ENCODE data around the gene E2F6.

E2F6 gene

GRCh38 chr2:11492244-11492643 is 26.3 kb upstream of the E2F6 start:
- DNase-seq, result no peak

DNA sequence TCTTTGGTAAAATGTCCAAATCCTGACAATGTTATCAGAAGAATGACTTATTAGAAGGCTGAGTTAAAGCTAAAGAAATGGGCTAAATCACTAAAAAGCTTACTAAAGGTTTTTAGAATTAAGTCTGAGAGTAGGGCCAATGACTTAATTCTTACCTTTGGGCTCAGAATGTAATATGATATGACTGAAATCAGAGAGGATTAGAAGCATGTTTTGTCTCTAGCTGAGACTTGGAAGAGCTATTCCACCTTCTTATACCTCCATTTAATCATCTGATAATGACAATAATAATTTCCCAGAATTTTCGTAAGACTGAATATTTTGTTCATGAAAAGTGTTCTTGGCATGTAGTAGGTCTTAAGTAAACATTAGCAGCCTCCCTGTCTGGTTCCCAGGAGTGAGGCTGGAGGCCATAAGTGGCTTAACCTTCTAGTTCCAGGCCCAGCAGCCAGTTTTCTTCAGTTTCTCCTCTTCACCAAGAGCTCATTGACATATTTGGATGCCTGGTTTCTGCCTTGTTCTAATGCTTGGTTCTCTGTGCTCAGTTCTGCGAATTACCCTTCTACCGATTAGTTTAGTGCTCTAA is 25.5 kb upstream of the E2F6 start:
- DNase-seq, result no peak

- no peak for DNase-seq
These were observed 24.2 kb upstream of the E2F6 start for GRCh38 chr2:11490194-11490593.

GRCh38 chr2:11488809-11489208 is 22.8 kb upstream of the E2F6 start:
- DNase-seq, result no peak

DNA sequence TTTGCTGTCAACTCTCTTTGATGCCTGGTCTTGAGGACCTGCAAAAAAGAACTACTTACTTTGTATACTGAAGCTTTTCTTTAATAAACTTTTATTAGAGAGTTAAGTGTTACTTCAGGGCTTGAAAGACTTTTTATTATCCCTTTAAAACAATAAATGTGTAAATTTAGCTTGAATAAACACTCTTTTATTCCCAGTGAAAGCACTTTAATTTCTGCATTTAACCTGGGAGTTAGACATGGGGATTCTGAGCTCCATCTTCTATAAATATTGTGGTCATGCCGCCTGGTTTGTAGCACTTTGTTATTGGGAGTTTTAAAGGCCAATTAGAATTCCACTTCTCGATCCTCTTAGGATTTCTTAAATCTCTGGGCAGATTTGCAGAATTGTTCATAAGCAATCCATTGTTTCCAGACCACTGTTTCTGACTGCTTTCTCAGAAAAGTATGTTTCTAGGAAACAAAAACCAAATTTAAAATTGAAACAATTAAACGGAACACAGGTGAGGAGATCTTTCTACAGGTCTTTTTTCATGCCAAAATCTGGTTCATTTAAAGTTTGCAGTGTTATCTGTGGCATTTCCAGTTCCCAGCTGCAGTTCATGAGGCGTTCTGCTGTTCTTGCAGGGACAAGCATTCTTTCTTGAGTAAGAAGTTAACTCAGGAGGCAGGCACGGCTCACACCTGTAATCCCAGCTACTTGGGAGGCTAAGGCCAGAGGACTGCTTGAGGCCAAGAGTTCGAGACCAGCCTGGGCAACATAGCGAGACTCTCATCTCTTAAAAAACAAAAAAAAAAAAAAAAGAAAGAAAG is 18.1 kb upstream of the E2F6 start:
- DNase-seq, result no peak

DNA sequence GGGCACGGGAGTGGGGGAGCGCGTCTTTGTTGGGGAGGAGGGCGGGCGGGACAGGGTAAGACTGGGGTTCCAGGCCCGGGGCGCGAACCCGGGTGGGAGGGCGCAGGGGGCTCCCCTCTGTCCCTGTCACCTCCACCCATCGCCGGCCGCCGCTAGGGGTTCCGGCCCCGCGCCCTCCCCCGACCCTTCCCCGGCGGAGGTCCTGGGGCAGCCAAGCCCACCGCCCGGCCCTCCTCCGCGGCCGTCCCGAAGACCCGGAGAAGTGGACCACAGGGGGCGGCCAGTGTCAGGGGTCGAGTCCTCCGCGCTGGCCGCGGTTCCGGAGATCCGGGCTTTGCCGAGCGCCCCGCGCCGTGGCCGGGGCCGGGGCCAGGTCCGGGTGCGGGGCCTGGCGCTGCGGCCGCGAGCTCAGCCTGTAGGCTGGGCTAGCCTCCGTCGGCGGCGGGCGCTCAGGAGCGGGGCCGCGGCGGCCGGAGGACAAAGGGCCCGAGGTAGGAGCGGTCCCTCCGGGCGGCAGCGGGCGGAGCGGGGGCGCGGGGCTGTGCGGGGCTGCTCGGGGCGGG is 16.6 kb upstream of the E2F6 start:
- DNase-seq, result no peak

- no peak for DNase-seq
These were observed 16.0 kb upstream of the E2F6 start for GRCh38 chr2:11481789-11482472.

DNA sequence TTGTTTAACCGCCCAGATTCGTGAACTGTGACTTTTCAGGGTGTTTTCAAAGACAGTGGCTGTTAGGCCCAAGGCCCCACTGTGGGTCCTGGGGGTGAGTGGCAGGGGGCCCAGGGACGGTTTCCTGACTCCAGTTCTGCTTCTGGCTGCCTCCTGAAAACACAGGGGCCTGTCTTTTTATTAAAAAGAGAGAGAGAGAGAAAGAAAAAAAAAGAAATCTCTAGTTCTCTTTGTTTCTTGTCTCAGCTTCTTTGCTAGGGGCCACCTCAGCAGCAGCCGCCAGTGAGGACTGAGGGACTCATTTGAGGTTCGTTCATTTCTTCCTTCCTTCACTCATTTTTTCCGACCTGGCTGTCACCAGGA is 15.4 kb upstream of the E2F6 start:
- no peak for DNase-seq

DNA sequence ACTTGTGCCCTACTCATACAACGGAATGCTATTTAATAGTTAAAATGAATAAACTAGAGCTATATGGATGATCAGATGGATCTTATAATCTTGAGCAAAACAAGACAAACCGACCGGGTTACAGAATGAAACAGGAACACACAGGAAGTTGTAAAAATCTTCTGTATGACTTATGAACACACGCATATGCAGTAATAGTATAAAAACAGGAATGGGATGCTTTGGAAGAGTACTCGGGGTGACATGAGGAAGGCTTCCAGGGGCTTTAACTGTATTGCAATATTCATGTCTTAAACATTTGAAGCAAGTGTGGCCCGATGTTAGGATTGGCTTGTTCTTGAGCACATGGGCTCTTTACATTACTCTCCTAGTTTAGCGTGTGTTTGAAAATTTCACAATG is 14.9 kb upstream of the E2F6 start:
- no peak for DNase-seq

DNA sequence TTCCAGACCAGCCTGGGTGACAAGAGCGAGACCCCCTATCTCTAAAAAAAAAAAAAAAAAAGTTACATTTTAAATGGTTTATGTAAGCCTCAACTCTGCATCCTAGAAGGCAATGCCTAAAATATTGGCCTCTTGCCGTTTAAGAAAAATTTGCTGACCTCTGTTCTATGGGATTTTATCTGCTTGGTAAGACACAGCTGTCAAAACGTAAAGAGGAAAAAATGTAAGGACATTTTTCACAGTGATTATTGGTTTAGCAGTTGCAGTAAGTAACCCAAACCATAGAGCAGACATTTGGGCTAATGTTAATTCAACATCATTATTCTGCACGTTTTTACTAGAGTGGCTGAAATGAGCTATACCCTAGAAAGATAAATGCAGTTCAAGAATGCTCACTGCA is 14.4 kb upstream of the E2F6 start:
- no peak for DNase-seq

DNA sequence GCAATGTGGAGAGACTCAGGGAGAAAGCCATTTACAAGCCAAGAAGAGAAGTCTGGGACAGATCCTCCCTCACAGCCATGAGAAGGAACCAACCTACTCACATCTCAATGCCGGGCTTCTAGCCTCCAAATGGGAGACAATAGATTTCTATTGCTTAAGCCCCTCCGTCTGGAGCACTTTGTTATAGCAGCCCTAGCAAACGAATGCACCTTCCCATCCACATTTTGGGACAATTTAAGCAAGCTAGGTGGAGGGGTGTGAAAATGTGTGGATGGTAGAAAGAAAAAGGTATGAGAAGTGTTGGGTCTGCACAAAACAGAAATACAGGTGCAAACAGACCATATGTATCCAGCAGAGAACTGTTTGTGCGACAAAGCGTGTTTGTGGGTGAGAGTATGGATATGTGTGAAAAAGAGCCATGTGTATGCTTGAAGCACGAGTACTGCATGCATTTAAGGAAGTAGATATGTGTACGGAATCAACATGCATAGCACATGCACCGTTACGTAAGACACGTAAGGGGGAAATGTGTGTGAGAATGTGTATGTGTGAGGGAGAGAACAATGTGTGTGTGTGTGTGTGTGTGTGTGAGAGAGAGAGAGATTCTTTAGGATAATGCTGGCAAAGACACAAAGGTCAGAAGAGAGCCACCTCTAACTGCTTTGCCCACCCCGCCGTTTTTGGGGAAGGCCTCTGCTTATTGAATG is 13.1 kb upstream of the E2F6 start:
- DNase-seq, result no peak

DNA sequence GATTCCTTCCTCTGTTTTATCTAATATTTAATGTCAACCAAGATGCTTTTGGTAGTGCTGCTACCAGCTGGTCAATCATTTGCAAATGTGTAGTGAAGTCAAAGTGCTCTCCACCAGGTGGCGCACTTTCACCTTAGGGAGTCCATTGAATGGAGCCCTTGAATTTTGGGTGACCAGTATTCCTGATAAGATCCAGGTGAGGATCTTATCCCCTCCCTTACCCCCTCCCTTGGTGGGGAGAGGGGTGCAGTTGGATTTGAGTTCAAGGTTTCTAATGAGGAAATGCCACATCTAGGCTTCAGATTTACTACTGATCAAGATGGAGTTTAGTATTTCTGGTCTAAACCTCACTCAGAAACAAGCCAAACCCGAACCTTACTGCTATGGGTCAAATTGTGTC is 12.0 kb upstream of the E2F6 start:
- DNase-seq, result peak; percentile 84

DNA sequence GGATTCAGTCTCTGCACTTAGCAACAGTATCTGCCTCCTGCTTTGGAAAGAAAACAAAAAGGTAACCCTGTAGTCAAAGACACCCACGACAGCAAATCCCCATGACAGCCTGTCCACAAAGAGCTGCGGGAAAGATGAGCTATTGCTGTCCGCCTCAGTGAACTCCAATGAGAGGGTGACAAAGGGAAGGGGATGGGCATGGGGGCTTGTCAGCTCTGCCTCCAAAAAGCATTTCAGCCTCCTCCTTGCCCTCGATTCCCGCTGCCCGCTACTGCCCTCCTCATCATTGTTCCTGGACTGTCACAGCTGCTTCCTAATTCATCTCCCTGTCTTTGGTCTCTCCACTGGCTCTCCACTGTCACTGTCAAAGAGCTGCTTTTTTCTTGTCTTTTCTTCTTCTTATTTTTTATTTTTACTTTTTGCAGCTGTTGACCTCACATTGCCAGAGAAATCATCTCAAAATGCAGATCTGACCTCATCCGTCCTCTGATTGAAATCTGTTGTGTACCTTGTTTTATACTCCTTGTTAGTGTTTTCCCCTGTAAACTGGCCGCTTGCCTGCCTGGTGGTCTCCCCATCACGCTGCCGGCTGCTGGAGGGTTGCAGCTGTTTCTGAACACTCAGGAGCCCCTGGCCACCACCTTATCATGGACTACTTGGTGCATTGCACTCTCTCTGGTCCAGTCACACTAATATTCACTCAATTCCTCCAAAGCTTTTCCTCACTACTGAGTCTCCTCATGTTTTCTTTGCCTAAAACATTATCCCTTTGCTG is 7.9 kb upstream of the E2F6 start:
- DNase-seq, result no peak

GRCh38 chr2:11467749-11468148 is 1.8 kb upstream of the E2F6 start:
- no peak for DNase-seq

- no peak for DNase-seq
These were observed 1.2 kb upstream of the E2F6 start for GRCh38 chr2:11467129-11467649.

DNA sequence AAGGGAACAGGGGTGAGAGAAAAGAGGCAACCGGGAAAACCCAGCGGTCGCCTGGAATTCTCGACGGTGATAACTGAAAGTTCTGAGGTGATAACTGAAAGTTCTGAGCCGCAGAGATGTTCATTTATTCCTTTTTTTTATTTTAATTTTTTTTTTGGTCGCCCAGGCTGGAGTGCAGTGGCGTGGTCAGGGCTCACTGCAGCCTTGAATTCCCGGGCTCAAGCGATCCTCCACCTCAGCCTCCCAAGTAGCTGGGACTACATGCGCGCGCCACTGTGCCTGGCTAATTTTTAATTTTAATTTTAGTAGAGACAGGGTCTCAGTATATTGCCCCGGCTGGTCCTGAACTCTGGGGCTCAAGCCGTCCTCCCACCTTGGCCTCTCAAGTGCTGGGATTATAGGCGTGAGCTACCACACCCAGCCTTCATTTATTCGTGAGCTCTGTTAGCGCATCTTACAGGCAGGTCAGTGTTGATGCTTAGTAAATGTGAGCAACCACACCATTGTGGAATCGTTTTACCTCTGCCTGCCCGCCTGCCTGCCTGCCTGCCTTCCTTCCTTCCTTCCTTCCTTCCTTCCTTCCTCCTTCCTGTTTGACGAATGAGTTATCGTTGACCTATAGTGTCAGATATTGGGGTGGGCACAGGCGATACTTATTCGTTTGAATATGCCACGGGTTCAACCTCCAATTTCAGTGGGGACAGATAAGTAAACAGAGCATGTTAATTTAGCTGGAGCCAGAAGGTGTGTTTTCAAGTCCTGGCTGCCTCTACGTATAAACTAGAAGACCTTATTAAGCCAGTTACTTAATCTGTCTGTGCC is 557 bp upstream of the E2F6 start:
- no peak for DNase-seq

DNA sequence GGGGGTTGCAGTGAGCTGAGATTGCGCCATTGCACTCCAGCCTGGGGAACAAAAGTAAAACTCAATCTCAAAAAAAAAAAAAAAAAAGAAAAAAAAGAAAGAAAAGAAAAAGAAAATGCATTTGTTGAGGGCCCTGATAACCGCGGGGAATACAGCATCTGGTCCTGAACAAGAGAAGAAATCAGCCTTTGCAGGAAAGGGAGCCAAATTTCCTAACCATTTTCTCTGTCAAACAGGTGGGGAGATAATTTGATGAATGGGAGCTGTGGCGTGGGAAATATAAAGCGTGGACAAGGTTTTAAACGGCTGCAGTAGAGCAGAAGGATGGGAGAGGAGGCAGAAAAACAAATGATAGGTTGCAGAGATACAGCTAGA is 864 bp downstream of the E2F6 start:
- DNase-seq, result no peak

DNA sequence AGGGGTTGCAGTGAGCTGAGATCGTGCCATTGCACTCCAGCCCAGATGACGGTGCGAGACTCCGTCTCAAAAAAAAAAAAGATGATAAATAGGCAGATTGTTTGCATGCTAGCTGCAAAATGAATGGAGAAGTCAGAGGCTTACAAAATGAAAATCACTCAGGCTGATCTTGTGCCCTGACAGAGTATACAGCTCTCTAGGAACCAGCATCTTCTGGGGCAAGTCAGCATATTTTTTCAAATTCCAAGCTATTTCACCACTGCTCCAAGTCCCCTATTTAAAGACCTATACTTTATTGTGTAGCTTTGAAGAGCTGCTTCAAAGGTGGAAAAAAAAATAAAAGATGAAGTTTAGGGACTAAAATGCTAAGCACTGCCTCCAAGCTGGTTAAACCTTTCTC is 6.1 kb downstream of the E2F6 start:
- DNase-seq, result no peak

- no peak for DNase-seq
These were observed 7.2 kb downstream of the E2F6 start for GRCh38 chr2:11458753-11459152.

DNA sequence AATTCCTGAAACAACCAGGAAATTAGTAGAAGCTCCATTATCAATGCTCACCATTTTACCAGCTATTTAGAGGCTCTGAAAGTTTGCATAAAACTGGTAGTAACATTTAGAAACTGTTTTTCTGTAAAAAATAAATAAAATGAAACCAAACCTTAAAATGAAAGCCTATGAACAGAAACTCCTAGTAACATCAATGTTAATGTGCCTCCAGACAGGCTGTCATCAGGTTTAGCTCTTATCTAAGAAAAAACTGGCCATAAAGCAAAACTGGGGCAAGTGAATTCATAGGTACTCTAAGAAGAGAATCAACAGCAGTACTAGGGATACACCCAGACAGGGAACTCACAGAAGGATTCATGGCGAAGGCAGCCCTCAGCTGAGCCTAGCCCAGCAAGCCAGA is 8.0 kb downstream of the E2F6 start:
- DNase-seq, result no peak

GRCh38 chr2:11456251-11456650 is 9.7 kb downstream of the E2F6 start:
- DNase-seq, result no peak

DNA sequence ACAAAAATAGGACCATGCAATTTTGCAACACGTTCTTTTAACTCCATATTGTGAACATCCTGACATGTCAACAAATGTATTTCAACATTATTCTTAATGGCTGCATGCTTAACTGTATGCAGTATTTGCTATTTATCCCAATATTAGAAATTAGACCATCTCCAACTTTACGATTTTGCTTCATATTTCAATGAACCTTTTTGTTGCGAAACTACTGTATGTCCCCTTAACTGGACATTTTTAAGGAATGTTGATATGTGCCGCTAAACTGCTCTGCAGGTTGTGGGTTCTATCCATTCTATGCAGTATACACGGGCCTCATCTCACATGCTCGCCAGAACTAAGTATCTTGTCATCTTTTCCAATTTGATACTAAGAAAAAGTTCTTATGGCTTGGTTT is 11.1 kb downstream of the E2F6 start:
- DNase-seq, result no peak
